ENCODE results near the gene FARP1. TPM values are rescaled to one million over a fixed set of nuclear protein-coding genes. Genes with fewer than 3 reads are reported as not detected.

Gene FARP1
- total RNA-seq, 3 donors from 2014 or later = 0.45 to 0.86 (median 0.63) TPM

GRCh38 chr13:98190889-98191444, 48.1 kb downstream of the FARP1 start:
- Mint-ChIP-seq H3K4me1 (ENCODE audit: low read depth) (no peaks in the 10 kb centered on the region), H3K9me3 (no peaks in the 10 kb centered on the region), H3K36me3 (ENCODE audit: insufficient read depth) (no peaks in the 10 kb centered on the region), H3K27me3 (ENCODE audit: low read depth) (peaks cover 2% of the 10 kb centered on the region), H3K4me3 (no peak overlapping the region)
- ATAC-seq (no peak), DNase-seq (no peak)

GRCh38 chr13:98192008-98192407, 49.1 kb downstream of the FARP1 start:
- Mint-ChIP-seq H3K4me1 (ENCODE audit: low read depth) (no peaks in the 10 kb centered on the region), H3K4me3 (no peak overlapping the region), H3K9me3 (no peaks in the 10 kb centered on the region), H3K27me3 (ENCODE audit: low read depth) (peaks cover 2% of the 10 kb centered on the region), H3K36me3 (ENCODE audit: insufficient read depth) (no peaks in the 10 kb centered on the region)
- ATAC-seq (no peak), DNase-seq (no peak)

DNA sequence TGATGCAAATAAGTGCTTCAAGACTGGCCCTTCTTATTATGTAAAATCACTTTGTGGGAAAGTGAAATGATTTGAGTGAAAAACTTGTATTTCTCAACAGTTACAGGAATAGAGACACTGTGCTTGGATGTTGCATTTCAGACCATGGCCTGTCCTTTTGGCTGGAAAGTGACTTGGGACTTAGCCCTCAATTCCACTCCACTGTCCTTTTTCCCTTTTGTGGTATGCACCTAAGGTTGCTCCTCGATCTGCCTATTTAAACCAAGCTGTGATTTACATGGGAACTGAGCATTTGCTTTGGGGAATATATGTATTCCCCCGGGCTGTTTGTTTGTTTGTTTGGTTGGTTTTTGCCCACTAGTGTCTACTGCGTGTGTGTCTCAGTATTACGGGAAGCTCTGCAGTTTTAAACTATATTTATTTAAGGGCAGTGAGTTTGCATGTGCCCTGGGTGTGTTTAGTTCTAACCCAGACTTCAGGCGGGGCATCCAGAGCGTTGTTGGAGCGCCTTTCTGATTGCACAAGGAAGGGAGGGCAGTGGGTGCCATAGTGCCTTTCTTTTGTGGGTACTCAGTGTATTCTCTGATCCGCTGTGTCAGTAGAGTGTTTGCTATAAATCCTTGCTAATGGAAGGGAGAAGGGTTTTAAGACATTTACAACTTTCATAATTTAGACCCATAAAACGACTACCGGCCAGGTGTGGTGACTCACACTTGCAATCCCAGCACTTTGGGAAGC, 52.3 kb downstream of the FARP1 start:
- no peak for ATAC-seq
- Mint-ChIP-seq H3K4me3 (no peak overlapping the region), H3K9me3 (no peaks in the 10 kb centered on the region), H3K4me1 (ENCODE audit: low read depth) (no peaks in the 10 kb centered on the region), H3K36me3 (ENCODE audit: insufficient read depth) (no peaks in the 10 kb centered on the region), H3K27me3 (ENCODE audit: low read depth) (peaks cover 4% of the 10 kb centered on the region)
- no peak for DNase-seq

- H3K4me1 Mint-ChIP-seq (ENCODE audit: low read depth) = no peaks in the 10 kb centered on the region
- no peak overlapping the region for H3K4me3 Mint-ChIP-seq
- H3K9me3 Mint-ChIP-seq = no peaks in the 10 kb centered on the region
- H3K36me3 Mint-ChIP-seq (ENCODE audit: insufficient read depth) = no peaks in the 10 kb centered on the region
- ATAC-seq (no peak), DNase-seq (no peak)
- peaks cover 2% of the 10 kb centered on the region for H3K27me3 Mint-ChIP-seq (ENCODE audit: low read depth)
These were observed 55.8 kb downstream of the FARP1 start for GRCh38 chr13:98198683-98199082.

- DNase-seq = no peak
- no peak for ATAC-seq
- Mint-ChIP-seq H3K27me3 (ENCODE audit: low read depth) (peaks cover 2% of the 10 kb centered on the region), H3K9me3 (no peaks in the 10 kb centered on the region), H3K4me1 (ENCODE audit: low read depth) (no peaks in the 10 kb centered on the region), H3K36me3 (ENCODE audit: insufficient read depth) (no peaks in the 10 kb centered on the region), H3K4me3 (no peak overlapping the region)
These were observed 56.6 kb downstream of the FARP1 start for GRCh38 chr13:98199480-98199879.

GRCh38 chr13:98200211-98200878, 57.5 kb downstream of the FARP1 start:
- Mint-ChIP-seq H3K4me1 (ENCODE audit: low read depth) (no peaks in the 10 kb centered on the region), H3K36me3 (ENCODE audit: insufficient read depth) (no peaks in the 10 kb centered on the region), H3K9me3 (peaks cover 4% of the 10 kb centered on the region), H3K4me3 (no peak overlapping the region), H3K27me3 (ENCODE audit: low read depth) (peaks cover 2% of the 10 kb centered on the region)
- ATAC-seq = no peak
- DNase-seq = no peak

GRCh38 chr13:98201189-98201588, 58.3 kb downstream of the FARP1 start:
- no peak for DNase-seq
- Mint-ChIP-seq H3K27me3 (ENCODE audit: low read depth) (peaks cover 5% of the 10 kb centered on the region), H3K4me1 (ENCODE audit: low read depth) (no peaks in the 10 kb centered on the region), H3K36me3 (ENCODE audit: insufficient read depth) (no peaks in the 10 kb centered on the region), H3K4me3 (no peak overlapping the region), H3K9me3 (peaks cover 12% of the 10 kb centered on the region)
- ATAC-seq = no peak

GRCh38 chr13:98201984-98202383, 59.1 kb downstream of the FARP1 start:
- Mint-ChIP-seq H3K4me3 (no peak overlapping the region), H3K36me3 (ENCODE audit: insufficient read depth) (no peaks in the 10 kb centered on the region), H3K4me1 (ENCODE audit: low read depth) (no peaks in the 10 kb centered on the region), H3K9me3 (peaks cover 20% of the 10 kb centered on the region), H3K27me3 (ENCODE audit: low read depth) (peaks cover 5% of the 10 kb centered on the region)
- DNase-seq (no peak), ATAC-seq (no peak)

DNA sequence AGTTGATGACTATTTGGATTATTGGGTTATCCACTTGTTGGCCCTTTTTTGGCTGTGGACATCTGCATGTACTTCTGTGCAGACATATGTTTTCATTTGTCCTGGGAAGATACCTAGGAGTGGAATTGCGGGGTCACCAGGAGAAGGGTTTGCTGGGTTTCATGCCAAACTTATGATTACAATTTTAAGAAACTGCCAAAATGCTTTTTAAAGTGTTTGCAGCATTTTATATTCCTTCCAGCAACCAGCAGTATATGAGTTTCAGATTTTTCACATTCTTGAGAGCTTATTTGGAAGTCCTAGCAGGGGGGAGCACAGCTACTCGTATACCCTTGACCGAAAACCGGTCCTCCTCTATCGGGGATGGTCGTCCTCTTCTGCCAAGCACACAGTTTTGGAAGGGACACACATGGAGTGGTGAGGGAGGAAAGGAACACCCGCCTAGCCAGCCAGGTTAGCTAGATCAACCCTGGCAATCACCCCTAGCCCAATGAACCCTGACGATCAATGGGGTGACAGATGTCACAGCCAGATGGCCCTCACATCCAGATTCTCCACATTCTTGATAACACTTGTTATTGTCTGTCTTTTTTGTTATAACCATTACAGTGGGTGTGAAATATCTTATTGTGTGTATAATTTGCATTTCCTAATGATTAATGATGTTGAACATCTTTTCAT, 60.9 kb downstream of the FARP1 start:
- Mint-ChIP-seq H3K27me3 (ENCODE audit: low read depth) (peaks cover 6% of the 10 kb centered on the region), H3K36me3 (ENCODE audit: insufficient read depth) (no peaks in the 10 kb centered on the region), H3K4me1 (ENCODE audit: low read depth) (no peaks in the 10 kb centered on the region), H3K9me3 (peaks cover 23% of the 10 kb centered on the region), H3K4me3 (no peak overlapping the region)
- ATAC-seq (no peak), DNase-seq (no peak)

DNA sequence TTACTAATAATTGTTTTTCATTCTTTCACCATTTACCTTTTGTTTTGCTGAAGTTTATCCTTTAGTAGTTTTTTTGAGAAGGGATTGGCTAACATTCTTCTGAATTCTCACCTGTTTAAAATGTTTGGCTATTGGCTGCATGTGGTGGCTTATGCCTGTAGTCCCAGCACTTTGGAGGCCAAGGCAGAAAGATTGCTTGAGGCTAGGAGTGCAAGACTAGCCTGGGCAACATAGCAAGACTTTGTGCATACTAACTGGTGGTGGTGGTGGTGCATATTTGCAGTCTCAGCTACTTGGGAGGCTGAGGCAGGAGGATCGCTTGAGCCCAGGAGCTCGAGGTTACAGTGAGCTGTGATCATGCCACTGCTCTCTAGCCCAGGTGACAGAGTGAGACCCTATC, 61.7 kb downstream of the FARP1 start:
- peaks cover 4% of the 10 kb centered on the region for H3K27me3 Mint-ChIP-seq (ENCODE audit: low read depth)
- H3K4me3 Mint-ChIP-seq = no peak overlapping the region
- no peaks in the 10 kb centered on the region for H3K4me1 Mint-ChIP-seq (ENCODE audit: low read depth)
- ATAC-seq = no peak
- DNase-seq = no peak
- peaks cover 23% of the 10 kb centered on the region for H3K9me3 Mint-ChIP-seq
- no peaks in the 10 kb centered on the region for H3K36me3 Mint-ChIP-seq (ENCODE audit: insufficient read depth)

- Mint-ChIP-seq H3K9me3 (peaks cover 23% of the 10 kb centered on the region), H3K27me3 (ENCODE audit: low read depth) (peaks cover 6% of the 10 kb centered on the region), H3K4me1 (ENCODE audit: low read depth) (no peaks in the 10 kb centered on the region), H3K4me3 (no peak overlapping the region), H3K36me3 (ENCODE audit: insufficient read depth) (no peaks in the 10 kb centered on the region)
- no peak for DNase-seq
- no peak for ATAC-seq
These were observed 64.1 kb downstream of the FARP1 start for GRCh38 chr13:98206946-98207345.

GRCh38 chr13:98207416-98207815, 64.5 kb downstream of the FARP1 start:
- DNase-seq (no peak), ATAC-seq (no peak)
- Mint-ChIP-seq H3K4me1 (ENCODE audit: low read depth) (no peaks in the 10 kb centered on the region), H3K27me3 (ENCODE audit: low read depth) (peaks cover 8% of the 10 kb centered on the region), H3K9me3 (peaks cover 23% of the 10 kb centered on the region), H3K4me3 (no peak overlapping the region), H3K36me3 (ENCODE audit: insufficient read depth) (no peaks in the 10 kb centered on the region)

DNA sequence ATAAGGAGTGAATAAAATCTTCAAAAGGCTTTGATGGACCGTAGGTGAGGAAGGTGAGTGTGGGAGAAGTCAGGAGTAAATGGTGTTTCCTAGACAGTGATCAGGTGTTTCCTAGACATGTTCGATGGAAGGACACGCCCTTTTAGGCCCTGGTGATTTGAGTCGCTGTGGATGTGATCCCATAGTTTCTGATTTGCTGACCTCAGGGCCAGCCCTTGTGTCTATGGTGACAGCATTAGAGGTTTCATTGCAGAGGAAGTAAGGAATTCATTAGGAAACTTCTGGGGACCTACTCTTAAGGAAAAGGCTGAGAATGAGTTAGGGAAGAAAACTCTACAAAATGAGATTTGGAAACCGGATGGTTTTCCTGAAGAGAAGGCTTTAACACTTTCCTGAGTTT, 65.7 kb downstream of the FARP1 start:
- ATAC-seq = no peak
- H3K27me3 Mint-ChIP-seq (ENCODE audit: low read depth) = peaks cover 8% of the 10 kb centered on the region
- no peaks in the 10 kb centered on the region for H3K4me1 Mint-ChIP-seq (ENCODE audit: low read depth)
- no peaks in the 10 kb centered on the region for H3K36me3 Mint-ChIP-seq (ENCODE audit: insufficient read depth)
- H3K9me3 Mint-ChIP-seq = peaks cover 23% of the 10 kb centered on the region
- no peak for DNase-seq
- H3K4me3 Mint-ChIP-seq = no peak overlapping the region

- H3K27me3 Mint-ChIP-seq (ENCODE audit: low read depth) = peaks cover 8% of the 10 kb centered on the region
- H3K4me3 Mint-ChIP-seq = no peak overlapping the region
- H3K4me1 Mint-ChIP-seq (ENCODE audit: low read depth) = no peaks in the 10 kb centered on the region
- no peaks in the 10 kb centered on the region for H3K36me3 Mint-ChIP-seq (ENCODE audit: insufficient read depth)
- no peak for DNase-seq
- H3K9me3 Mint-ChIP-seq = no peaks in the 10 kb centered on the region
- ATAC-seq = no peak
These were observed 69.9 kb downstream of the FARP1 start for GRCh38 chr13:98212763-98213162.

All from activated T-cell treated with anti-CD3 and anti-CD28 coated beads, Interleukin-2, amount 50 U/mL, for 4 hours (primary cell).